Immature natural killer cell (primary cell): ENCODE results near the gene CCL11. TPM values are rescaled to one million over a fixed set of nuclear protein-coding genes. Genes with fewer than 3 reads are reported as not detected.

Experiments used
- DNase-seq, 3 donors: peaks; one replicate each; pipeline ENCODE4 v3.0.0; 2022; ENCODE audit warnings: mixed read lengths in 1 of 3
- H3K27ac Mint-ChIP-seq, 6 donors: one replicate each; pipeline ENCODE4 v1.8.0; 2020; ENCODE audit warnings: mixed read lengths in 6 of 6, mild to moderate bottlenecking in 5 of 6, inconsistent platforms in 4 of 6, moderate library complexity in 3 of 6
- H3K27me3 Mint-ChIP-seq, 3 donors: one replicate each; pipeline ENCODE4 v1.8.0; 2020 to 2021; ENCODE audit warnings: low read depth in 3 of 3, mild to moderate bottlenecking in 3 of 3, mixed read lengths in 3 of 3, moderate library complexity in 3 of 3, inconsistent platforms in 1 of 3
- H3K36me3 Mint-ChIP-seq, 3 donors: one replicate each; pipeline ENCODE4 v1.8.0; 2020; ENCODE audit warnings: mixed read lengths in 3 of 3, inconsistent platforms in 2 of 3, mild to moderate bottlenecking in 2 of 3
- H3K4me1 Mint-ChIP-seq, 2 donors: one replicate each; pipeline ENCODE4 v1.8.0; 2020; ENCODE audit warnings: inconsistent platforms in 2 of 2, mild to moderate bottlenecking in 2 of 2, mixed read lengths in 2 of 2, moderate library complexity in 1 of 2
- H3K4me3 Mint-ChIP-seq, 5 donors: one replicate each; pipeline ENCODE4 v1.8.0; 2020; ENCODE audit warnings: mild to moderate bottlenecking in 5 of 5, mixed read lengths in 5 of 5, inconsistent platforms in 3 of 5, moderate library complexity in 3 of 5
- H3K9me3 Mint-ChIP-seq, 6 donors: one replicate each; pipeline ENCODE4 v1.8.0; 2020; ENCODE audit warnings: mild to moderate bottlenecking in 6 of 6, mixed read lengths in 6 of 6, inconsistent platforms in 4 of 6, moderate library complexity in 3 of 6
- polyA plus RNA-seq, 3 donors: library from polyadenylated mRNA; unstranded; fragments of 300-500 nt; fragmentation: Illumina TruSeq; gene quantifications; one replicate each; pipeline ENCODE4 v1.2.3, GENCODE V29; 2021

Gene CCL11
- not detected for polyA plus RNA-seq

- no peak within 1 kb of the TSS for H3K27ac Mint-ChIP-seq
- no peaks in the 10 kb centered on the region for H3K9me3 Mint-ChIP-seq
- H3K4me3 Mint-ChIP-seq, result no peak within 1 kb of the TSS
- no peaks in the 10 kb centered on the region for H3K36me3 Mint-ChIP-seq
- DNase-seq, result no peak
- H3K27me3 Mint-ChIP-seq, result peaks cover 5 to 11% (median 8%) of the 10 kb centered on the region in 3 donors
- no peaks in the 10 kb centered on the region for H3K4me1 Mint-ChIP-seq
These were observed at the start of gene CCL11 for GRCh38 chr17:34285286-34285792. TSS of gene CCL11 (plus strand) at chr17:34285742. CDS start at chr17:34285809, 67 bp downstream.

GRCh38 chr17:34236281-34236892 lies 49.2 kb upstream of the CCL11 start:
- no peak overlapping the region for H3K4me3 Mint-ChIP-seq
- H3K27ac Mint-ChIP-seq, result no peak overlapping the region
- H3K36me3 Mint-ChIP-seq, result no peaks in the 10 kb centered on the region
- no peaks in the 10 kb centered on the region for H3K4me1 Mint-ChIP-seq
- H3K27me3 Mint-ChIP-seq, result peaks cover 2 to 11% (median 10%) of the 10 kb centered on the region in 3 donors
- no peaks in the 10 kb centered on the region for H3K9me3 Mint-ChIP-seq
- no peak for DNase-seq

GRCh38 chr17:34237458-34237857 lies 48.1 kb upstream of the CCL11 start:
- Mint-ChIP-seq H3K36me3 (no peaks in the 10 kb centered on the region), H3K9me3 (no peaks in the 10 kb centered on the region), H3K4me3 (no peak overlapping the region), H3K27ac (peak overlapping the region in 1 of 6 donors; percentile 78), H3K27me3 (peaks cover 2 to 10% (median 9%) of the 10 kb centered on the region in 3 donors), H3K4me1 (no peaks in the 10 kb centered on the region)
- no peak for DNase-seq

- Mint-ChIP-seq H3K4me1 (no peaks in the 10 kb centered on the region), H3K4me3 (no peak overlapping the region), H3K27ac (no peak overlapping the region)
These were observed 44.5 kb upstream of the CCL11 start for GRCh38 chr17:34241062-34241461.

GRCh38 chr17:34242587-34243363 lies 42.8 kb upstream of the CCL11 start:
- Mint-ChIP-seq H3K9me3 (no peaks in the 10 kb centered on the region), H3K4me1 (no peaks in the 10 kb centered on the region), H3K27ac (no peak overlapping the region), H3K27me3 (peaks cover 2 to 5% (median 3%) of the 10 kb centered on the region in 3 donors), H3K36me3 (no peaks in the 10 kb centered on the region), H3K4me3 (no peak overlapping the region)
- no peak for DNase-seq

More at GRCh38 chr17:34241062-34241461, 44.5 kb upstream of the CCL11 start:
- Mint-ChIP-seq H3K36me3 (no peaks in the 10 kb centered on the region), H3K27me3 (peaks cover 2 to 6% (median 5%) of the 10 kb centered on the region in 3 donors), H3K9me3 (no peaks in the 10 kb centered on the region)
- no peak for DNase-seq

- Mint-ChIP-seq H3K4me3 (no peak overlapping the region), H3K4me1 (no peaks in the 10 kb centered on the region), H3K27me3 (peaks cover 3 to 5% (median 3%) of the 10 kb centered on the region in 3 donors), H3K36me3 (no peaks in the 10 kb centered on the region), H3K9me3 (no peaks in the 10 kb centered on the region), H3K27ac (no peak overlapping the region)
- no peak for DNase-seq
These were observed 41.9 kb upstream of the CCL11 start for GRCh38 chr17:34243364-34244320.

GRCh38 chr17:34245351-34245905 lies 40.1 kb upstream of the CCL11 start:
- Mint-ChIP-seq H3K36me3 (no peaks in the 10 kb centered on the region), H3K9me3 (no peaks in the 10 kb centered on the region), H3K4me1 (no peaks in the 10 kb centered on the region), H3K27ac (no peak overlapping the region), H3K27me3 (peaks cover 0 to 3% (median 2%) of the 10 kb centered on the region in 3 donors), H3K4me3 (no peak overlapping the region)
- no peak for DNase-seq

- no peaks in the 10 kb centered on the region for H3K9me3 Mint-ChIP-seq
- H3K36me3 Mint-ChIP-seq, result no peaks in the 10 kb centered on the region
- H3K4me3 Mint-ChIP-seq, result no peak overlapping the region
- H3K27ac Mint-ChIP-seq, result peak overlapping the region in 1 of 6 donors; percentile 36
- no peak for DNase-seq
- H3K4me1 Mint-ChIP-seq, result no peaks in the 10 kb centered on the region
- peaks cover 0 to 2% (median 0%) of the 10 kb centered on the region in 3 donors for H3K27me3 Mint-ChIP-seq
These were observed 39.1 kb upstream of the CCL11 start for GRCh38 chr17:34246446-34246845.

- Mint-ChIP-seq H3K36me3 (no peaks in the 10 kb centered on the region), H3K4me1 (no peaks in the 10 kb centered on the region), H3K4me3 (no peak overlapping the region), H3K27me3 (peaks cover 0 to 2% (median 0%) of the 10 kb centered on the region in 3 donors), H3K27ac (peak overlapping the region in 1 of 6 donors; percentile 36), H3K9me3 (no peaks in the 10 kb centered on the region)
- DNase-seq, result no peak
These were observed 38.7 kb upstream of the CCL11 start for GRCh38 chr17:34246881-34247280.

- no peaks in the 10 kb centered on the region for H3K9me3 Mint-ChIP-seq
- H3K27ac Mint-ChIP-seq, result no peak overlapping the region
- H3K4me3 Mint-ChIP-seq, result no peak overlapping the region
- H3K27me3 Mint-ChIP-seq, result peaks cover 0 to 2% (median 0%) of the 10 kb centered on the region in 3 donors
- no peaks in the 10 kb centered on the region for H3K36me3 Mint-ChIP-seq
- H3K4me1 Mint-ChIP-seq, result no peaks in the 10 kb centered on the region
- no peak for DNase-seq
These were observed 37.0 kb upstream of the CCL11 start for GRCh38 chr17:34248511-34249024.

- no peaks in the 10 kb centered on the region for H3K9me3 Mint-ChIP-seq
- H3K27ac Mint-ChIP-seq, result no peak overlapping the region
- no peak overlapping the region for H3K4me3 Mint-ChIP-seq
- DNase-seq, result no peak
- no peaks in the 10 kb centered on the region for H3K36me3 Mint-ChIP-seq
- peaks cover 0 to 2% (median 2%) of the 10 kb centered on the region in 3 donors for H3K27me3 Mint-ChIP-seq
- H3K4me1 Mint-ChIP-seq, result no peaks in the 10 kb centered on the region
These were observed 36.5 kb upstream of the CCL11 start for GRCh38 chr17:34249061-34249460.

GRCh38 chr17:34249478-34249877 lies 36.1 kb upstream of the CCL11 start:
- Mint-ChIP-seq H3K27ac (no peak overlapping the region), H3K4me3 (no peak overlapping the region), H3K4me1 (no peaks in the 10 kb centered on the region), H3K9me3 (no peaks in the 10 kb centered on the region), H3K36me3 (no peaks in the 10 kb centered on the region), H3K27me3 (peaks cover 0 to 2% (median 2%) of the 10 kb centered on the region in 3 donors)
- DNase-seq, result no peak

- Mint-ChIP-seq H3K27me3 (peaks cover 0 to 7% (median 3%) of the 10 kb centered on the region in 3 donors), H3K36me3 (no peaks in the 10 kb centered on the region), H3K4me3 (no peak overlapping the region), H3K27ac (no peak overlapping the region), H3K4me1 (no peaks in the 10 kb centered on the region), H3K9me3 (peaks cover 0 to 1% (median 0%) of the 10 kb centered on the region in 6 donors)
- no peak for DNase-seq
These were observed 34.4 kb upstream of the CCL11 start for GRCh38 chr17:34251186-34251585.
